ENCODE results near the gene PIEZO2. TPM values are rescaled to one million over a fixed set of nuclear protein-coding genes. Genes with fewer than 3 reads are reported as not detected.

Gene PIEZO2
- total RNA-seq, 2 donors from 2014 or later, result 0.63 to 3.0 TPM

- Histone ChIP-seq H3K9me3 (no peaks in the 10 kb centered on the region), H3K27ac (no peak overlapping the region), H3K4me1 (no peaks in the 10 kb centered on the region), H3K4me3 (no peak overlapping the region), H3K36me3 (no peaks in the 10 kb centered on the region), H3K27me3 (no peaks in the 10 kb centered on the region)
- no peak for TF ChIP-seq CTCF (IDR thresholded peaks at IDR 0.05)
- DNase-seq (ENCODE audit: low spot score), result no peak
Measured at GRCh38 chr18:11114653-11115052, 34.7 kb downstream of the PIEZO2 start.

- no peaks in the 10 kb centered on the region for H3K36me3 ChIP-seq
- no peaks in the 10 kb centered on the region for H3K9me3 ChIP-seq
- DNase-seq (ENCODE audit: low spot score), result no peak
- TF ChIP-seq CTCF (IDR thresholded peaks at IDR 0.05), result no peak
- no peaks in the 10 kb centered on the region for H3K4me1 ChIP-seq
- no peak overlapping the region for H3K4me3 ChIP-seq
- no peak overlapping the region for H3K27ac ChIP-seq
- no peaks in the 10 kb centered on the region for H3K27me3 ChIP-seq
Measured at GRCh38 chr18:11113937-11114336, 35.4 kb downstream of the PIEZO2 start.

GRCh38 chr18:11113046-11113548 is 36.3 kb downstream of the PIEZO2 start:
- H3K9me3 ChIP-seq, result no peaks in the 10 kb centered on the region
- no peak overlapping the region for H3K4me3 ChIP-seq
- no peak for DNase-seq (ENCODE audit: low spot score)
- no peaks in the 10 kb centered on the region for H3K4me1 ChIP-seq
- no peaks in the 10 kb centered on the region for H3K36me3 ChIP-seq
- no peak for TF ChIP-seq CTCF (IDR thresholded peaks at IDR 0.05)
- no peak overlapping the region for H3K27ac ChIP-seq
- H3K27me3 ChIP-seq, result no peaks in the 10 kb centered on the region

GRCh38 chr18:11112286-11112685 is 37.1 kb downstream of the PIEZO2 start:
- H3K27me3 ChIP-seq, result no peaks in the 10 kb centered on the region
- TF ChIP-seq CTCF (IDR thresholded peaks at IDR 0.05), result no peak
- H3K4me1 ChIP-seq, result no peaks in the 10 kb centered on the region
- no peaks in the 10 kb centered on the region for H3K9me3 ChIP-seq
- no peak overlapping the region for H3K27ac ChIP-seq
- H3K36me3 ChIP-seq, result no peaks in the 10 kb centered on the region
- DNase-seq (ENCODE audit: low spot score), result no peak
- H3K4me3 ChIP-seq, result no peak overlapping the region

- Histone ChIP-seq H3K27me3 (no peaks in the 10 kb centered on the region), H3K36me3 (no peaks in the 10 kb centered on the region), H3K4me3 (no peak overlapping the region), H3K27ac (no peak overlapping the region), H3K9me3 (no peaks in the 10 kb centered on the region), H3K4me1 (no peaks in the 10 kb centered on the region)
- no peak for DNase-seq (ENCODE audit: low spot score)
- TF ChIP-seq CTCF (IDR thresholded peaks at IDR 0.05), result no peak
Measured at GRCh38 chr18:11110509-11110908, 38.9 kb downstream of the PIEZO2 start.

- no peaks in the 10 kb centered on the region for H3K36me3 ChIP-seq
- H3K27me3 ChIP-seq, result no peaks in the 10 kb centered on the region
- no peak overlapping the region for H3K27ac ChIP-seq
- no peak for DNase-seq (ENCODE audit: low spot score)
- H3K9me3 ChIP-seq, result no peaks in the 10 kb centered on the region
- H3K4me1 ChIP-seq, result no peaks in the 10 kb centered on the region
- TF ChIP-seq CTCF (IDR thresholded peaks at IDR 0.05), result no peak
- no peak overlapping the region for H3K4me3 ChIP-seq
Measured at GRCh38 chr18:11108947-11109346, 40.4 kb downstream of the PIEZO2 start.

All from right atrium auricular region (tissue), 2 donors.